GM23338 (cell line): ENCODE data around the gene NGFR.

Experiments used
- CTCF ChIP-seq, 2 experiments: fragments of 200-600 bp in 1 of 2; sonication (generic) in 1 of 2; conservative IDR thresholded peaks; 2 replicates each; pipeline versions ENCODE4 v1.5.1 to v1.6.1; 2016 to 2017; ENCODE audit warnings: antibody characterized with exemption in 2 of 2, low read depth in 2 of 2, mild to moderate bottlenecking in 2 of 2, moderate library complexity in 1 of 2
- EZH2phosphoT487 ChIP-seq: fragments of 200-600 bp; sonication (generic); IDR thresholded peaks from one replicate; pipeline ENCODE4 v1.8.1; 2018; ENCODE audit warnings: antibody characterized with exemption; ENCODE audit not compliant: unreplicated experiment
- JUNB ChIP-seq: IDR thresholded peaks from one replicate; pipeline ENCODE4 v1.6.1; 2016; ENCODE audit warnings: antibody characterized with exemption; ENCODE audit not compliant: unreplicated experiment
- POLR2AphosphoS5 ChIP-seq: IDR thresholded peaks from 2 replicates; pipeline ENCODE4 v1.6.1; 2016; ENCODE audit warnings: antibody characterized with exemption, low read depth

- TF ChIP-seq CTCF (conservative IDR thresholded peaks at IDR 0.05; ENCODE audit: low read depth in 2 of 2) (no peak), JUNB (no peak), POLR2AphosphoS5 (no peak), EZH2phosphoT487 (no peak)
Observed at GRCh38 chr17:49454050-49454449, 41.0 kb upstream of the NGFR start.
